K562 (cell line): Measurements from ENCODE around the gene HSD11B1L. TPM values are rescaled to one million over a fixed set of nuclear protein-coding genes. Genes with fewer than 3 reads are reported as not detected.

Experiments
- BACH1 ChIP-seq: fragments of 200-800 bp; sonication (Bioruptor generic); IDR thresholded peaks from 2 replicates; pipeline ENCODE4 v1.6.1; 2016; ENCODE audit warnings: missing genetic modification characterization, missing compliant biosample characterization
- HMG20B ChIP-seq: fragments of 250-450 bp; sonication (Bioruptor Pico); IDR thresholded peaks from 2 replicates; pipeline ENCODE4 v1.5.0; 2021; ENCODE audit warnings: mild to moderate bottlenecking
- HNRNPL ChIP-seq: fragments of 200-400 bp; formaldehyde crosslinking; IDR thresholded peaks from 2 replicates; pipeline ENCODE4 v1.6.1; 2017; ENCODE audit warnings: low read depth, mild to moderate bottlenecking, low read length
- KLF6 ChIP-seq: fragments of 250-450 bp; sonication (Bioruptor Pico); IDR thresholded peaks from 2 replicates; pipeline ENCODE4 v1.4.0; 2020; ENCODE audit warnings: mild to moderate bottlenecking, moderate library complexity, borderline replicate concordance
- PCBP1 ChIP-seq: fragments of 200-400 bp; formaldehyde crosslinking; IDR thresholded peaks from 2 replicates; pipeline ENCODE4 v1.6.1; 2018; ENCODE audit warnings: mild to moderate bottlenecking, low read depth, low read length; ENCODE audit not compliant: poor library complexity, severe bottlenecking
- POLR2G ChIP-seq: fragments of 200-400 bp; formaldehyde crosslinking; IDR thresholded peaks from 2 replicates; pipeline ENCODE4 v1.6.1; 2017; ENCODE audit warnings: low read depth, mild to moderate bottlenecking, antibody characterized with exemption, low read length, moderate library complexity
- PYGO2 ChIP-seq: fragments of 450-650 bp; IDR thresholded peaks from 2 replicates; pipeline ENCODE4 v1.6.1; 2016; ENCODE audit warnings: mild to moderate bottlenecking, missing genetic modification characterization, moderate library complexity, missing compliant biosample characterization
- SP2 ChIP-seq: IDR thresholded peaks from 2 replicates; pipeline ENCODE4 v1.6.1; 2011; ENCODE audit warnings: mild to moderate bottlenecking, low read depth, low read length, moderate library complexity; ENCODE audit not compliant: poor library complexity, severe bottlenecking; ENCODE audit errors: extremely low read depth
- TFAP4 ChIP-seq: sonication (generic); formaldehyde crosslinking; IDR thresholded peaks from 2 replicates; pipeline ENCODE4 v1.8.0; 2022; ENCODE audit warnings: missing genetic modification reagents, mild to moderate bottlenecking, moderate library complexity, borderline replicate concordance
- ZNF224 ChIP-seq: sonication (generic); formaldehyde crosslinking; IDR thresholded peaks from 2 replicates; pipeline ENCODE4 v1.8.0; 2022; ENCODE audit warnings: mild to moderate bottlenecking, missing genetic modification reagents
- ZNF695 ChIP-seq: fragments of 450-650 bp; formaldehyde crosslinking; IDR thresholded peaks from 2 replicates; pipeline ENCODE4 v1.4.0; 2020; ENCODE audit warnings: mild to moderate bottlenecking, moderate library complexity
- ZNF75A ChIP-seq: fragments of 450-650 bp; formaldehyde crosslinking; IDR thresholded peaks from 2 replicates; pipeline ENCODE4 v1.4.0; 2020; ENCODE audit warnings: mild to moderate bottlenecking
- ZNF785 ChIP-seq: fragments of 250-450 bp; sonication (Bioruptor Pico); IDR thresholded peaks from 2 replicates; pipeline ENCODE4 v1.4.0; 2020; ENCODE audit warnings: mild to moderate bottlenecking
- ZSCAN29 ChIP-seq: fragments of 450-650 bp; IDR thresholded peaks from 2 replicates; pipeline ENCODE4 v1.6.1; 2017
- polyA plus RNA-seq, 8 experiments: library from polyadenylated mRNA; depleted of rRNA in 4 of 8; stranded (reverse) in 5 of 8; unstranded in 3 of 8; fragments of >200 nt; fragmentation: Nextera tagmentation in 2 of 8; fragmentation: Illumina TruSeq in 1 of 8; extraction: Ambion mirVana in 2 of 8; extraction: Trizol in 1 of 8; gene quantifications; 2 replicates each; pipeline versions ENCODE4 v1.2.1 to v1.2.3, GENCODE V29; 2011 to 2014; ENCODE audit warnings: inconsistent platforms in 1 of 8, missing spikeins in 1 of 8
- total RNA-seq, 7 experiments: library from RNA; depleted of rRNA in 6 of 7; stranded (reverse); fragments of >200 nt in 6 of 7; fragmentation: Illumina TruSeq in 2 of 7; extraction: Trizol in 2 of 7; gene quantifications; 2 replicates each; pipeline versions ENCODE4 v1.2.1 to v1.2.3, GENCODE V29; 2011 to 2021; ENCODE audit warnings: low replicate concordance in 1 of 7
- TF ChIP-seq, protein P1 (sequence below): sonication (generic); formaldehyde crosslinking; IDR thresholded peaks from 2 replicates; pipeline ENCODE4 v1.9.0; 2022; ENCODE audit warnings: mild to moderate bottlenecking, missing genetic modification reagents
- TF ChIP-seq, protein P2 (sequence below): fragments of 250-450 bp; sonication (Bioruptor Pico); IDR thresholded peaks from 2 replicates; pipeline ENCODE4 v1.5.0; 2021; ENCODE audit warnings: mild to moderate bottlenecking, borderline replicate concordance

Gene HSD11B1L
- total and polyA plus RNA-seq, 9 of the 15 experiments (the other 6 are each of a cell fraction or from before 2014, with no cell fraction given) = 0.31 to 7.7 (median 2.3) TPM

DNA sequence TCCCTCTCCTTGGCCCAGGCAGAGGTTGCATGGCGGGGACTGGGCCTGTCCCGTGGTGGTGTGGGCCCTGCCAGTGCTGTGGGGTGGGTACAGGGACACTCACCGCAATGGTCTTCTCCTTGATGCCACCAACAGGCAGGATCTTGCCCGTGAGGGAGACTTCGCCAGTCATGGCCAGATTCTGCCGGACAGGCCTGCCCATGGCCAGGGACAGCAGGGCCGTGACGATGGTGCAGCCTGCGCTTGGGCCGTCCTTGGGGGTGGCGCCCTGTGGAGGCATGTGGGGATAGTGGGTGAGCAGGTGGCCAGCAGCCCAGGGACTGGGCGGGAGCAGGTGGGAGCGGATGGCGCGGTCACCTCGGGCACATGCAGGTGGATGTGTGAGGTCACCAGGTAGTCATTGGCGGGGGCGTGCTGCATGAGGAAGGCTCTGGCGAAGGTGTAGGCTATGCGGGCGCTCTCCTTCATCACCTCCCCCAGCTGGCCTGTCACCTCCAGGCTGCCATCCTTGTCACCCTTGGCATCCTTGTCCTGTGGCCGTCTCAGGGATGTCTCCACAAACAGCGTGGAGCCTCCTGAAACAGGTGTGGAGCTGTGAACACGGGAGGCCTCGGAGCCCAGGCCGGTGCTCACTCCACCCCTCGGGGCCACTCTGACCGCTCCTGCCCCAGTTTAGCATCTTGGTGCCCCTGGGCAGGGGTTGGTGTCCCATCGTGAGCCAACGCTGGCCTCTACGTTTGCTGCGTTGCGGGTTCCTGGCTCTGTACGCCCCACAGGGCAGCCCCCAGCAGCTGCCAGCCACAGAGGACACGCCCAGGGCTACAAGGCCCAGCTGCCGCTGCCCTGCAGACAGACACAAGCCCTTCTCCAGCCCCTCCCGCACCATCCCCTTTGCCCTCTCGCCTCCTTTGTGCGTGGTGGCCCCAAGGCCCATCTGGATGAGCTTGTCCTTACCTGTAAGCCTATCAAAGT is 12.7 kb downstream of the HSD11B1L start (continued):
- peak; percentile 64; the same call in 1 of the 2 replicates for TF ChIP-seq HNRNPL
- no peak for TF ChIP-seq ZNF75A (CRISPR knock-in tag)
- no peak for TF ChIP-seq PYGO2
- TF ChIP-seq ZNF785 (CRISPR knock-in tag) = no peak
- peak; percentile 87 for TF ChIP-seq POLR2G
- TF ChIP-seq PCBP1 = peak; percentile 51
- TF ChIP-seq, protein P1, sequence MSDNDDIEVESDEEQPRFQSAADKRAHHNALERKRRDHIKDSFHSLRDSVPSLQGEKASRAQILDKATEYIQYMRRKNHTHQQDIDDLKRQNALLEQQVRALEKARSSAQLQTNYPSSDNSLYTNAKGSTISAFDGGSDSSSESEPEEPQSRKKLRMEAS = peak; percentile 78
- TF ChIP-seq, protein P2, sequence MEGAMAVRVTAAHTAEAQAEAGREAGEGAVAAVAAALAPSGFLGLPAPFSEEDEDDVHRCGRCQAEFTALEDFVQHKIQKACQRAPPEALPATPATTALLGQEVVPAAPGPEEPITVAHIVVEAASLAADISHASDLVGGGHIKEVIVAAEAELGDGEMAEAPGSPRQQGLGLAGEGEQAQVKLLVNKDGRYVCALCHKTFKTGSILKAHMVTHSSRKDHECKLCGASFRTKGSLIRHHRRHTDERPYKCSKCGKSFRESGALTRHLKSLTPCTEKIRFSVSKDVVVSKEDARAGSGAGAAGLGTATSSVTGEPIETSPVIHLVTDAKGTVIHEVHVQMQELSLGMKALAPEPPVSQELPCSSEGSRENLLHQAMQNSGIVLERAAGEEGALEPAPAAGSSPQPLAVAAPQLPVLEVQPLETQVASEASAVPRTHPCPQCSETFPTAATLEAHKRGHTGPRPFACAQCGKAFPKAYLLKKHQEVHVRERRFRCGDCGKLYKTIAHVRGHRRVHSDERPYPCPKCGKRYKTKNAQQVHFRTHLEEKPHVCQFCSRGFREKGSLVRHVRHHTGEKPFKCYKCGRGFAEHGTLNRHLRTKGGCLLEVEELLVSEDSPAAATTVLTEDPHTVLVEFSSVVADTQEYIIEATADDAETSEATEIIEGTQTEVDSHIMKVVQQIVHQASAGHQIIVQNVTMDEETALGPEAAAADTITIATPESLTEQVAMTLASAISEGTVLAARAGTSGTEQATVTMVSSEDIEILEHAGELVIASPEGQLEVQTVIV (CRISPR knock-in tag) = no peak
- no peak for TF ChIP-seq ZNF224
- no peak for TF ChIP-seq HMG20B
- no peak for TF ChIP-seq SP2
- no peak for TF ChIP-seq BACH1 (tag)
- no peak for TF ChIP-seq KLF6
- TF ChIP-seq ZNF695 (CRISPR knock-in tag) = 0 out of 2 replicates have a peak, but pooled peaks have one; percentile 38
- no peak for TF ChIP-seq ZSCAN29
- TF ChIP-seq TFAP4 = peak; percentile 21; the same call in 1 of the 2 replicates
